Measurements from ENCODE around the gene ADGRL3.
"Not testable (repeated sequence)": the region's sequence is repeated elsewhere in the genome, so short reads cannot be mapped to it uniquely, and the experiment has no call there.

The ADGRL3 gene

DNA sequence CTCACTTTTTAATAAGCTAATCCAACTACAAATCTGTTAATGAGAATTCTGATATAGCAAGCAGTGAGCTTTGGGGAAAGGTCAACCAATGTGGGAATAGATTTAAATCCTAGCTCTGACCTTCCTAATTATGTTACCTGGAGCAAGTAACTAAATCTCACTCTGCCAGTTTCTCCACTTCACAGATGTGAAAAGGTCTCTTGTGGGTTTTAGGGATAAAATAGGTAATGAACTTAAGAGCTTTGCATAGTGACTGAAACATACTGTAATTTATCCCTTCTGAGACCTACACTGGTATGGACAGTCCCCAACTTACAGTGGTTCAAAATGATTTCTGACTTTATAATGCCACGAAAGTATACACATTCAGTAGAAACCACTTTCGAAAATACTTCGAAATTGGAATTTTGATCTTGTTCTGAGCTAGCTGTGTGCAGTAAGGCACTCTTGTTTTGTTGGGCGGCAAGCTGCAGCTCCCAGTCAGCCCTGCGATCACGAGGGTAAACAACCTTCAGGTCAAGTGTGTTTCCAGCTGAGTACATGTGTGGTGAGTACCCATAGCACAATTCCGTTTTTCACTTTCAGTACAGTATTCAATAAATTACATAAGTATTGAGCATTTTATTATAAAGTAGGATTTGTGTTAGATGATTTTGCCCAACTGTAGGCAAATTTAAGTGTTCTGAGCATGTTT lies 93.7 kb downstream of the ADGRL3 start:
- no peak for DNase-seq

DNA sequence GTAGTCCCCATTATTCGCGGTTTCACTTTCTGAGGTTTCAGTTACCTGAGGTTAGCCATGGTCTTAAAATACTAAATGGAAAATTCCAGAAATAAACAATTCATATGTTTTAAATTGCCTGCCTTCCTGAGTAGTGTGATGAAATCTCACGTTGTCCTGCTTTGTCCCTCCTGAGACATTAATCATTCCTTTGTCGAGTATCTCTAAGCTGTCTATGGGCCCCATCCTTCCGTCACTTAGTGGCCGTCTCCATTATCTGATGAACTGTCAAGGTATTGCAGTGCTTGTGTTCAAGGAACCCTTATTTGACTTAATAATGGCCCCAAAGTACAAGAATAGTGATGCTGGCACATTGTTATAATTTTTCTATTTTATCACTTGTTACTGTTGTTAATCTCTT lies 94.8 kb downstream of the ADGRL3 start:
- no peak for DNase-seq

DNA sequence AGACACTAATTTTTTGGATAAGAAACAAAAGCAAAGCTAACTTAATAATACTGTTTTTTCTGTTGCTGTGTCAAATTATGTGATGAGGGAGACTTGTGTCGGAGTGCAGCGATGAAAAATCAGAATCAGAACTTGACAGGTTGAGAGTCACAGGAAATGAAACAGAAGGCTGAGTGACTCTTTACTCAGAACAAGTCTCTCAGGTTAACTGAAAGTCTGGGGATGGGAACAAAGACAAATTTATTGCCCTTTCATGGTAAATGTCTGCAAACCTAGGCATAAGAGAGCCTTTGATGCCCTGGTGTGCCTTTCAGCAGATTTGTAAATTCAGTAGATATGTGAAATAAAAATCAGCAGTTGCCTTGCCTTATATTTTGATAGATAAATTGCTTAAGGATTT lies 96.0 kb downstream of the ADGRL3 start:
- DNase-seq, result no peak

DNA sequence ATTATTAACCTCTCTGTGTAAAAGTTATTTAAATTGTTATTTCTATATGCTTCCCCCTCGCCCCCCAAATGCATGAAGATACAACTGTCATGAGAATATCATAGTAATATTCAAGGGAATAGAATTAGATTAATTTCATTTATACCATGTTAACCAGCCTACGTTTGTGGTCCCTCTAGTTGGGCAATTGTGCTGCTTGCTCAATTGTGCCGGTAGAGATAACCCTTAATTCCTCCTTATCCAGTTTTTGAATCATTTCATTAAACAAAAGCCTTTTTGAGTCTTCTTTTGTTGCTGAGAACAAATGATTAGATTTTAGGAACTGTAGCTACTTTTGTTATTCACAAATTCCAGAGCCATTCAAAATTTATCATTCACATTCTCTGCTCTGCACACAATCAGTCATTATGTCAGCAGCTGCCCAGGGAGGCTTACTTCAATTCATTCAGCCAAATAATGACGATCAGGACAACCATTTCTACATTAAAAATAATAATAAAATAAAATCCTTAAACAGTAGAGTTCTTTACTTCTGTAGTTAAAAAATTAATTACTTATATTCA lies 98.1 kb downstream of the ADGRL3 start:
- no peak for DNase-seq

DNA sequence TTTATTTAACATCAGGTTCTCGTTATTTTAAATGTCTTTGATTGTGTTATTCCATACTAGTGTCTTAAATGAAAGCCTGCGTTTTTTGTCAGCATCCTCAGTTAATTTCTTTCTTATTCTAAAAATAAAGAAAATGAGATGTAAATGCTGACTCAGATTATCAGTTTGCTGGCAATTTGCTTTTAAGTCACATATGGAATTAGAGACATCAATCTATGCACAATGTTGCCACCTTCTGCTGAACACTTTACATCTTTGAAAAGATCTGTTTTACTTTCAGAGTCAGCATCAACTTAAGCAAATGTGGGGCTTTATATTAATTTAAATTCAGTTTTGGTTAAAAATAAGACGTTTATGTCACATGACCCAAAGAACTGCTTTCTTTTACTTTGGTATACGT lies 99.2 kb downstream of the ADGRL3 start:
- no peak for DNase-seq

DNA sequence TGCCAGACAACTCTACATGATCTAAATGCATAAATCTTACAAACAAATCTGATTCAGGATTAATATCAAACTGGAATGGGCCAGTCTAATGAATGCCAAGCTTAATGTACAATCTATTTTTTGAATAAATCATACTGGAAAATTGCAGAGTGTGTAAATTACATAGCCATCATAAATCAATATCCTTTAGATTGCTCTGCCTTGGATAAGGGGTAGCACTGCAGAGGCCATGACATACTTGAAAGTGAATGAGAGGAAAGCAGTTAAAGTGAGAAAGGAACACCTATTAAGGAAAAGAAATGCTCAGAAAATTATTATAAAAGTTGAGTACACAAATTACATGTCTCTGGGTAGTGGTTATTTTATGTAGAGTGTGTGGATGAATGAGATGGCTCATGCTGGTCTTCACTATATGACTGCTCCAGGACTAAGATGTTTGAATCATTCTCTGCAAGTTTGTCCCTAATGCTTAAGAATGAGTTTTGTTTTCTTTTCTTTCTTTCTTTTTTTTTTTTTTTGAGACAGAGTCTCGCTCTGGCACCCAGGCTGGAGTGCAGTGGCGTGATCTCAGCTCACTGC lies 100.2 kb downstream of the ADGRL3 start:
- no peak for DNase-seq

DNA sequence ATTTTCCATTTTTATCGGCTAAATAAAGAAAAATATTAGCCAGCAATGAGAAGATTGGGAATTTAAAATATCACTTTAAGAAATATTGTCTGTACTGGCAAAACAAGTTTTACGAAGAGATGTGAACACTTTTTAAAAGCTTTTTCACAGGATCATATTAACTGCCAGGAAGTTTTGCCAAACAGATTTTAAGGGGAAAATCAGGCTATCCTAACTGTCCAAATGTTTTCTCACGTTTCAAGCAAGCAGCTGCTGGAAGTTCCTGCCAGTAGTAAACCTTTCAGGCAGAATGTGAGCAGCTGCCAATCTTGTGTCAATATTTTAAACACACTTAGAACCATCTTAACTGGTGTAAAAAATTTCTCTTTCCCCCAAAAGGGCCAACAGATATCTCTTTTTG lies 101.1 kb downstream of the ADGRL3 start:
- DNase-seq, result no peak

DNA sequence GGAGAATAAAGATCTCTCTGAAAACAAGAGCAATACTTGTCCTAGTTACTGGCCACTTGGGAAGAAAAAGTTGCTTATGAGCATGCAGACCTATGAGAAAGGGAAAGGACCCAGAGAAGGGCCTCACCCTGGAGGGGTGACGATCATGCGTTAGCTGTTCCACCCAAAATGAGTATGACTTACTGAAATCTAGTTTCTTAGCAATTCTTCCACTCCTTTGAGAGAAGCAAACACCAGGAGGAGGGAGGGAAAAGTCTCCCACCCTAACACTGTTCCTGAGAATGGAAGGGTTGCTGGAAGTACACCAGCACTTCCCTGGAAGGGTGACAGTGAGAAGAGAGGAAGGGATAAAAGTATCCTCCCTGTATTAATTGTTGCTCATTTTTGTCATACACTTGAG lies 107.9 kb downstream of the ADGRL3 start:
- DNase-seq, result no peak

DNA sequence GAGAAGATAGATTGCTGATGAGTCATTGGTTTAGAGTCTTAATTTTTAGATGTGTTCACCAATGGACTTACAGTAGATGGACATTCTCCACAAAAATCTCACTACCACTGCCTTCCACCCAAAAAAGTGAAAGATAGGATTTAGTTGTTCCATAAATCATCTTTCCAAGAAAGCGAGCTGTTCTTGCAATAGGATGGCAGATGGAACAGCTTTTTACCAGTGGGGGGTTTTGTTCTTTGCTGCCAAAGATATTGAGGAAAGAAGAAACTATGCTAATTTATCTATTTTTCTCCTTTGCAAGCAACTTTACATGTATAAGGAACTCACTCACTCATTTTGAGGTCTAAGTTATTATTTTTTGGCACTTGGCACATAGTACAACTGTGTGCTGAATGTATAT lies 109.5 kb downstream of the ADGRL3 start:
- no peak for DNase-seq

DNA sequence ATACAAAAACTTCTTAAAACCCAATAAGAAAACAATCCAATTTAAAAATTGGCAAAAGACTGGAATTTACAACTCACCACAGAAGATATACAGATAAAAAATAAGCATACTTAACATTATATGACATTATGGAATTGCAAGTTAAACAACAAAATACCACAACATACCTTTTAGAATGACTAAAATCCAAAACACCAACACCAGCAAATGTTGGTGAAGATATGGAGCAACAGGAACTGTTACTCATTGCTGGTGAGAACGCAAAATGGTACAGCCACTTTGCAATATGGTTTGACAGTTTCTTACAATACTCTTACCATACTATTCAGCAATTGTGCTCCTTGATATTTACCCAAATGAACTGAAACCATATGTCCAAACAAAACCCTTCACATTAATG lies 112.4 kb downstream of the ADGRL3 start:
- DNase-seq, result no peak

DNA sequence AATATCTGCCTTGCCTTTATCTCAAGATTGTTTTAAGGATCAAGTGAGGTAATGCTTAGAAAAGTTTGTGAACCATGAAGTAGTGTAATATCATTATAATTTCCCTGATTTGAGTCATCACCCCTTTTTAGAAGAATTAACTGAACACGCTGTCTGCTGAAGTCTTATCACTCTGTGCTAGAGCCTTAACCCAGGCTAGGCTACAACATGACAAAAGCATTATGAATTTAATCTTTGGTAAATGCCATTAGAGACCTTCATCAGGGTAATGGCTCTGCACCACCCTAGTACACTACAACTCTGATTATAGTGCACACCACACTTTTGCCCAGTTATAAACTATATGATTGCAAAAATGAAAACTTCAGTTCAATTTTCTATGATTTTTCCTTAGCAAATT lies 118.3 kb downstream of the ADGRL3 start:
- no peak for DNase-seq

DNA sequence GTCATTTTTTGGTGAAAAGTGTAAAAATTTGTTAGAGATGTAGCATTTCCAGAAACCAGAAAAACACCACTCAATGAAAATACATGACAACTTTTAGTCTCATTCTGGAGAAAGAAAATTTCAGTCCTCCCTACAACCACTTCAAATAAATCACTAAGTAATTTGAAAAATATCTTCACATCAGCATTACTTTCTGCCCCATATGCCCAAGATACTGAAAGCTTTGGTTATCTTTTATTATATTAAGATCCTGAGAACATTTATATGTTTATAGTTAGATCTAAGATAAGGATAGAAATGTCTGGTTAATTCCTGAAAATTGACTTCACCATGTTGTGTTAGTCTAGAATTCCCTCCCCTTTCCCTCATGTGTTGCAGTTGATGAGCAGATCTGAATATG lies 119.0 kb downstream of the ADGRL3 start:
- DNase-seq, result no peak

DNA sequence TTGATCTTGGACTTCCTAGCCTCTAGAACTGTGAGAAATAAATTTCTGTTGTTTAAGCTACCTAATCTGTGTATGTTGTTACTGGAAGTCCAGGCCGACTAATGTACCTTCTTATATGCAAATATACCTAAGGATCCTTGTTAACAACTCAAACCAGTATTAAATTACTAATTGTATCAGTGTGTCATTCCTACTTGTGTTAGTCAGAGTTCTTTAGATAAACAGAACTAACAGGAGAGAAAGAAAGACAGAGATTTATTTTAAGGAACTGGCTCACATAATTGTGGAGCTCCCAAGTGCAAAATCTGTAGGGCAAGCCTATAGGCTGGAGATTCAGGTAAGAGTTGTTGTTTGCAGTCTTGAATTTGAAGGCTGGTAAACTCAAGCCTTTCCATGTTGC lies 120.0 kb downstream of the ADGRL3 start:
- DNase-seq, result no peak

DNA sequence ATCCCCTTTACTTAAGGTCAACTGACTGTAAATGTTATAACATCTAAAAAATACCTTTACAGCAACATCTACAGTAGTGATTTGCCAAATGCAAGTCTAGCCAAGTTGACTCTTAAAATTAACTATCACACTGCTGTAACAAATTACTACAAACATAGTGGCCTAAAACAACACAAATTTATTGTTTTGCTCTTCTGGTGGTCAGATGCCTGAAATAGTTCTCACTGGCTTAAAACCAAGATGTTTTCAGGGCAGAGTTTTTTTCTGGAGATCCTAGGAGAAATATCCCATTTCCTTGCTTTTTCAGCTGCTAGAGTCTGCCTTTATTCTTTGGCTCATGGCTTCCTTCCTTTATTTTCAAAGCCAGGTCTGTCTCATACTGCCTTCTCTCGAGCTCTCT lies 120.5 kb downstream of the ADGRL3 start:
- DNase-seq, result no peak

DNA sequence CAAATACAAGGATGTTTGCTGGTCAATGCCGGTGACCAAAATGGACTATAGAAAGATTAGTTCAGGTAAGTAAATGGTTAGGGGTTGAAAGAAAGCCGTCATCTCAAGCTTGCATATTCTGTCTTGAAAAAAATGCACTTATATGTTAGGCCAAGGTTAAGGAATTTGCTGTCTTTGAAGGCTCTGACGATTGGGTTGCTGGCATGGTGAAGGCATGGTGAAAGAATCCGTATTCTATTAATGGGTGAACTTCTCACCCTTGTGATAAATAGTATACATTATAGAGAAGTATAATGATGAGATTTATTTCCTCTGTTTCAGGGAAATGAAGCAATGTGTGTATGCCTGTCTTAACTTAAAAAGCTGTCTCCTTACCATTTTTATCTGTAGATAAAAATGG lies 132.6 kb downstream of the ADGRL3 start:
- no peak for DNase-seq

DNA sequence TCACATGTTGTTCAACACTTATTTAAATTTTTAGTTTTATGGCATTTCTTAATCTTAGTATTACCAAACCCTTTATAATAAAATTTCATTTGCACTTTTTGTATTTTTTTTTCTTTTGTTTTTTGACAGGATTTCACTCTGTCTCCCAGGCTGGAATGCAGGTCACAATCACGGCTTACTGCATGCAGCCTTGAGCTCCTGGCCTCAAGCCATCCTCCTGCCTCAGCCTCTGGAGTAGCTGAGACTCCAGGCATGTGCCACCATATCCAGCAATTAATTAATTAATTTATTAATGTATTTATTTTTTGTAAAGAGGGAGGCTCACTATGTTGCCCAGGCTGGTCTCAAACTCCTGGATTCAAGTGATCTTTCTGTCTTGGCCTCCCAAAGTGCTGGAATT lies 133.4 kb downstream of the ADGRL3 start:
- DNase-seq, result no peak

DNA sequence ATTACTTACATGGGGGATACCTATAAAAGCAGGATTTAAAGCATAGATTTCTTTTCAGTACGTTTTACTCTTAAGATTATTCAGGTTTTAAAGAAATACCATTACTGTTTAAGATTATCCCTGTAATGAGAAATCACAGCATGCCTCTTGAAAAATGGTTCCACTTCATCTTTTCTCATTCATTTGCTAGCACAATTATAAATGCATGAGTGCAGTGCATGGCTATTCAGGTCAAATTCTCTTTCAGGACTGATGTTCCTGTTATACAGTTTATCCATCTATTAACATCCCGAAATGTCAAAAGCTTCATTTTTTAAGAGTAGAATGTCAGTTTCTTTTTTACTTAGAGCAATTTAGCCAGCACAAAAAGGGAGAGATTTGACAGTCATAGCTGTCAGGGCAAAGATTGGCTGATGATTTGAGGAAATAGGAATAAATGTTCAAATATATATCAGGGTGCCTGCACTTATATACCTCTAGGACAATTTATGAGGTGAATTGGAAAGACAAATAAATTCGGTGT lies 135.2 kb downstream of the ADGRL3 start:
- DNase-seq, result no peak

DNA sequence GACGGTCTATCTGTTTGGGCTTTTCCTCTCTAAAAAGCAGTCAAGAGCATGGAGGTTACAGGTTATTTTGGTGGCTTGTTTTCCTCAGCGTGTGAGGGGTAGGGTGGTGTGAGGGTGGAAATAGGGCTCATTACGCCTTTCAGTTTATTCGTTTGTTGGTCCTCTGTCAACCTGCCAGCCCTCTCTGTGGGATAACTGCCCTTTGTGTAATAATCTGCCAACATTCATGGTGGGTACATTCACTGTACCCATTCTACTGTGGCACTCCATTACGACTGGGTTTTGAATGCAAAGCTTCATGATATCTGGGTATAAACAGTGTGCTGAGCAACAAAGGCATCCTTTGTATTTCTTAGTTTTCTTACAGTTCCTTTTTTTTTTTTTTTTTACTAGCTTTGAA lies 136.4 kb downstream of the ADGRL3 start:
- DNase-seq, result no peak

DNA sequence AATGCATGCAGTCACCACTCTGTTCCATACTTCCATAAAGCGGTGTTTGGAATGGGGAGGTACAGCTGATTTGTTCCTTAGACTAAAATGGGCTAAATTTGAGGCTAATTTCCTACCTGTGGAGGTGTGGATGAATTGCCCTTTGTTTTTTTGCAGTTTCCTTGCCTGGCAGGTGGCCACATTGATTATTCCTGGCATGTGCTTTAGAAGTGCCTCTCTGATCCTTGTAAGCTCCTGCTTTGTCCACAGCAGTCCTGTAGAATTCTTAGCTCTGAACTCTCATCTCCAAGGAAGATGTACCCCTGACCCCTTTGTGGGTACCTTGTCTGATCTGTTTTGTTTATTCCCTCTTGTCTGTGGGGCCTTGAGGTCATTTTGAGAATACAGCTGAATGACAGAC lies 136.8 kb downstream of the ADGRL3 start:
- no peak for DNase-seq

DNA sequence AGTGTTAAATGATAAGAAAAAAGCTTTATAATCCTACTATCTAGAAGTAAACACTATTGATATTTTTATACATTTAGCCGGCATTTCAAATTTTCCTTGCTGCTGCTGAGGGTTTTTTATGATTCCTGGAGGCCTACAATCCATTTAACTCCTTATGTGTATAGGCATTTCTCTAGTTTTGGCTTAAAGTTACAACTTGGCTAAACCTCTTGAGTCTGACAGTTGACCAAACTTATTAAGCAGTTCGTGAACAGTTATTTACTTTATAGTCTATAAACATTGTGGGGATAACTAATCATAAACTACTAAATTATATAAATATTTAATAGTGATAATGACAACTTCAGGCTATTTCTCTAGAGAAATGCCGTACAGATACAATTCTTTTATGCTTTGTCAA lies 141.9 kb downstream of the ADGRL3 start:
- DNase-seq, result no peak

DNA sequence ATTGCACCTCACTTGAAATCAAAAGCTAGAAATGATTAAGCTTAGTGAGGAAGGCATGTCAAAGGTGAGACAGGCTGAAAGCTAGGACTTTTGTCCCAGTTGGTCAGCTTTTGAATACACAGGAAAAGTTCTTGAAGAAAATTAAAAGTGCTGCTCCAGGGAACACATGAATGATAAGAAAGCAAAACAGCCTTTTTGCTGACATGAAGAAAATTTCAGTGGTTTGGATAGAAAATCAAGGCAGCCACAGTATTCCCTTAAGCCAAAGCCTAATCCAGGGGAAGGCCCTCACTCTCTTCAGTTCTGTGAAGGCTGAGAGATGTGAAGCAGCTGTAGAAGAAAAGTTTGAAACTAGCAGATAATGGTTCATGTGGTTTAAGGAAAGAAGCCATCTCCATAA lies 150.8 kb downstream of the ADGRL3 start:
- no peak for DNase-seq

DNA sequence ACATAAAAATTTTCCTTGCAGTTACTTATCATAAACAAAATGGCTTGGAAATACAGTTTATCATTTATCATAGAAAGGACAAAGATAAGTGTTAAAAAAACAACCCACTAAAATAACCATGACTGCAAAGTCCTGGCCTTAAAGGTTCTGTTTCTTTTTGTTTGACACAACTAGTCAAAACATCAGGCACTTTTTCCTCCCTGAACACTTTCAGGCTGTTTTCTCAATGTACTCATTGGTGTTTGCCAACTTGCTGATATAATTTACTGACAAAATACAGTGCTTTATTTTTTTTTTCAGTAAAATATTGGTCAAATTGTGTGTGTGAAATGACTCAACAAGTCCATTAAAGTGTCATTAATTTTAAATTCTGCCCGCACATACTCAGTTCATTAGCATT lies 156.6 kb downstream of the ADGRL3 start:
- DNase-seq, result no peak

DNA sequence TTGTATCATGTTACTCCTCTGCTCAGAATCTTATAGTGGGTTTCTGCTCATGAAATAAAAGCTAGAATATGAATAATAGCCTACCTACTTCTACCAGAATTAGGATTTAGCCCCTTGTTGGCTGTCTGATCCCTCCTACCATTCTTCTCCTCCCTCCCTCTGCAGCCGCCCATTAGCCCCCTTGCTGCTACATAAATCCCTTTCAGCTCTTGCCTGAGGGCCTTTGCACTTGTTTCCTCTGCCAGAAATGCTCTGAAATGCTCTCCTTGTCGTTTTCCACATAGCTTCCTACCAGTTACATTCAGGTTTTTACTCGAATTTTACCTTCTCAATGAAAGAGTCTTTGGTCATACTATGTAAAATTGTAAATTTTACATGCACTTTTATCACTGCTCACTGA lies 159.2 kb downstream of the ADGRL3 start:
- DNase-seq, result no peak

DNA sequence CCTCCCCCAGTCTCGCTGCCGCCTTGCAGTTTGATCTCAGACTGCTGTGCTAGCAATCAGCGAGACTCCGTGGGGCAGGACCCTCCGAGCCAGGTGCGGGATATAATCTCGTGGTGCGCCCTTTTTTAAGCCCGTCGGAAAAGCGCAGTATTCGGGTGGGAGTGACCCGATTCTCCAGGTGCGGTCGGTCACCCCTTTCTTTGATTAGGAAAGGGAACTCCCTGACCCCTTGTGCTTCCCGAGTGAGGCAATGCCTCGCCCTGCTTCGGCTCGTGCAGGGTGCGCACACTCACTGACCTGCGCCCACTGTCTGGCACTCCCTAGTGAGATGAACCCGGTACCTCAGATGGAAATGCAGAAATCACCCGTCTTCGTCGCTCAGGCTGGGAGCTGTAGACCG lies 172.7 kb downstream of the ADGRL3 start:
- DNase-seq, result not testable (repeated sequence)

Measured in T-helper 9 cell (primary cell).